NCI-H748 treated with DMSO at 0.1 percent for 48 hours (cell line): Measurements from ENCODE around the gene MGAT4A.
"Not testable (repeated sequence)": the region's sequence is repeated elsewhere in the genome, so short reads cannot be mapped to it uniquely, and the experiment has no call there.

Experiments used
- DNase-seq: peaks from one replicate; lab custom pipeline; 2025; lab: John Stamatoyannopoulos, UW

Gene MGAT4A

GRCh38 chr2:98702858-98703620 is 27.9 kb downstream of the MGAT4A start:
- DNase-seq = no peak

- no peak for DNase-seq
Observed at GRCh38 chr2:98702127-98702802, 28.7 kb downstream of the MGAT4A start.

- no peak for DNase-seq
Observed at GRCh38 chr2:98701230-98701629, 29.7 kb downstream of the MGAT4A start.

GRCh38 chr2:98698896-98699295 is 32.0 kb downstream of the MGAT4A start:
- no peak for DNase-seq

GRCh38 chr2:98697651-98698337 is 33.1 kb downstream of the MGAT4A start:
- no peak for DNase-seq

GRCh38 chr2:98696200-98696599 is 34.7 kb downstream of the MGAT4A start:
- DNase-seq = no peak

- DNase-seq = no peak
Observed at GRCh38 chr2:98695255-98695654, 35.7 kb downstream of the MGAT4A start.

- no peak for DNase-seq
Observed at GRCh38 chr2:98693477-98693876, 37.5 kb downstream of the MGAT4A start.

GRCh38 chr2:98692090-98693054 is 38.6 kb downstream of the MGAT4A start:
- DNase-seq = no peak

GRCh38 chr2:98691303-98691702 is 39.6 kb downstream of the MGAT4A start:
- DNase-seq = no peak

GRCh38 chr2:98685930-98686887 is 44.7 kb downstream of the MGAT4A start:
- no peak for DNase-seq

- DNase-seq = no peak
Observed at GRCh38 chr2:98683728-98684127, 47.2 kb downstream of the MGAT4A start.

- no peak for DNase-seq
Observed at GRCh38 chr2:98676742-98677141, 54.2 kb downstream of the MGAT4A start.

- no peak for DNase-seq
Observed at GRCh38 chr2:98674233-98674964, 56.5 kb downstream of the MGAT4A start.

GRCh38 chr2:98669675-98670074 is 61.3 kb downstream of the MGAT4A start:
- DNase-seq = no peak

- DNase-seq = no peak
Observed at GRCh38 chr2:98665677-98666076, 65.3 kb downstream of the MGAT4A start.

- DNase-seq = no peak
Observed at GRCh38 chr2:98664323-98664722, 66.6 kb downstream of the MGAT4A start.

GRCh38 chr2:98663511-98664090 is 67.3 kb downstream of the MGAT4A start:
- no peak for DNase-seq

GRCh38 chr2:98659491-98659840 is 71.5 kb downstream of the MGAT4A start:
- DNase-seq = not testable (repeated sequence)
